Gastrocnemius medialis (tissue), 4 donors: Measurements from ENCODE around the gene GPC6. TPM values are rescaled to one million over a fixed set of nuclear protein-coding genes. Genes with fewer than 3 reads are reported as not detected.
A peak's percentile ranks its signal among the peaks of the same experiment; 100 is the strongest.

ENCODE experiments used
- ATAC-seq, 2 donors: fragments of 150-250 bp; one replicate each; pipeline ENCODE4 v1.9.1; 2016
- DNase-seq, 2 donors: peaks; one replicate each; pipeline ENCODE4 v3.0.0-alpha.2; 2019
- H3K27ac ChIP-seq, 4 donors: fragments of 200-600 bp; sonication (generic); 1 replicate in 1 of 4; 2 replicates in 3 of 4; pipeline ENCODE4 v1.5.1; 2016 to 2018; ENCODE audit warnings: mild to moderate bottlenecking in 2 of 4, moderate library complexity in 1 of 4
- H3K27me3 ChIP-seq, 3 donors: fragments of 200-600 bp; sonication (generic) in 2 of 3; 1 replicate in 1 of 3; 2 replicates in 2 of 3; pipeline versions ENCODE4 v1.5.1 to v1.6.0; 2016 to 2019; ENCODE audit warnings: mild to moderate bottlenecking in 1 of 3, moderate library complexity in 1 of 3
- H3K36me3 ChIP-seq, 2 donors: fragments of 200-600 bp; sonication (generic) in 1 of 2; one replicate each; pipeline ENCODE4 v1.5.1; 2017 to 2018
- H3K4me1 ChIP-seq, 2 donors: fragments of 200-600 bp; sonication (generic) in 1 of 2; one replicate each; pipeline ENCODE4 v1.5.1; 2016 to 2017; ENCODE audit warnings: mild to moderate bottlenecking in 2 of 2
- H3K4me3 ChIP-seq, 4 donors: fragments of 200-600 bp; sonication (generic) in 3 of 4; 1 replicate in 1 of 4; 2 replicates in 3 of 4; pipeline ENCODE4 v1.5.1; 2016 to 2019; ENCODE audit warnings: mild to moderate bottlenecking in 2 of 4
- H3K9me3 ChIP-seq, 3 donors: fragments of 200-600 bp; sonication (generic) in 2 of 3; 1 replicate in 1 of 3; 2 replicates in 2 of 3; pipeline ENCODE4 v1.5.1; 2016 to 2019
- CTCF ChIP-seq, 5 experiments: fragments of 450-650 bp in 3 of 5; fragments of 200-600 bp in 2 of 5; sonication (generic) in 2 of 5; IDR thresholded peaks in 4 of 5; conservative IDR thresholded peaks in 1 of 5; 1 replicate in 4 of 5; 2 replicates in 1 of 5; pipeline ENCODE4 v1.5.1; 2016 to 2019; ENCODE audit warnings: antibody characterized with exemption in 5 of 5, mild to moderate bottlenecking in 3 of 5, moderate library complexity in 3 of 5
- POLR2A ChIP-seq, 2 donors: fragments of 450-650 bp; IDR thresholded peaks; one replicate each; pipeline ENCODE4 v1.6.1; 2017; ENCODE audit warnings: antibody characterized with exemption in 2 of 2, mild to moderate bottlenecking in 2 of 2, moderate library complexity in 2 of 2
- in situ Hi-C, 4 donors: fragments of 200-750 bp; cut with MboI; loops; one replicate each; pipeline versions ENCODE4 v1.15.0 to v1.8.0; 2017; ENCODE audit warnings: low sequenced_read_pairs in 4 of 4
- intact Hi-C: fragments of 100-400 bp; cut with DNase I; formaldehyde crosslinking; loops from one replicate; pipeline ENCODE4 v1.15.1; 2023; ENCODE audit warnings: low total_unique reads
- total RNA-seq, 4 donors: library from RNA; depleted of rRNA; stranded (reverse); fragments of >200 nt; gene quantifications; one replicate each; pipeline versions ENCODE4 v1.1.0 to v1.2.3, GENCODE V29; 2016

Gene GPC6
- total RNA-seq, 4 donors from 2014 or later: 0.47 to 0.88 (median 0.59) TPM

GRCh38 chr13:93238711-93239110 is 12.1 kb downstream of the GPC6 start:
- in situ Hi-C loops: loop anchor here in 1 of 4 donors (25.0 kb wide), 1 partner anchor 1124 kb away; no protein-coding TSS in a partner anchor

GRCh38 chr13:93243375-93244063 is 16.9 kb downstream of the GPC6 start:
- in situ Hi-C loops (loop anchor here in 1 of 4 donors (25.0 kb wide), 1 partner anchor 1119 kb away; no protein-coding TSS in a partner anchor), intact Hi-C loops (no loop called here)
- Histone ChIP-seq H3K27ac (no peak overlapping the region), H3K4me3 (peak overlapping the region in 1 of 4 donors; percentile 27), H3K4me1 (no peaks in the 10 kb centered on the region), H3K9me3 (no peaks in the 10 kb centered on the region), H3K36me3 (no peaks in the 10 kb centered on the region), H3K27me3 (no peaks in the 10 kb centered on the region)
- no peak for ATAC-seq
- no peak for DNase-seq
- TF ChIP-seq POLR2A (IDR thresholded peaks at IDR 0.05) (no peak), CTCF (IDR thresholded peaks at IDR 0.05 in 4 of 5, conservative IDR thresholded peaks at IDR 0.05 in 1 of 5) (no peak)

More at GRCh38 chr13:93238711-93239110, 12.1 kb downstream of the GPC6 start:
- Histone ChIP-seq H3K9me3 (no peaks in the 10 kb centered on the region), H3K4me1 (no peaks in the 10 kb centered on the region), H3K4me3 (no peak overlapping the region), H3K27ac (no peak overlapping the region), H3K36me3 (no peaks in the 10 kb centered on the region), H3K27me3 (no peaks in the 10 kb centered on the region)
- no peak for TF ChIP-seq CTCF (IDR thresholded peaks at IDR 0.05 in 4 of 5, conservative IDR thresholded peaks at IDR 0.05 in 1 of 5)
- intact Hi-C loops: no loop called here
- ATAC-seq (no peak), DNase-seq (no peak)

- H3K4me3 ChIP-seq: peak overlapping the region in 3 of 4 donors; percentile 18 to 27 (median 24)
- TF ChIP-seq CTCF (IDR thresholded peaks at IDR 0.05 in 4 of 5, conservative IDR thresholded peaks at IDR 0.05 in 1 of 5) (no peak), POLR2A (IDR thresholded peaks at IDR 0.05) (no peak)
- in situ Hi-C loops (loop anchor here in 1 of 4 donors (25.0 kb wide), 1 partner anchor 1118 kb away; no protein-coding TSS in a partner anchor), intact Hi-C loops (no loop called here)
- ATAC-seq (peak in 1 of 2 donors; percentile 50), DNase-seq (no peak)
- H3K27ac ChIP-seq: peak overlapping the region; percentile 14 to 43 (median 34)
- no peaks in the 10 kb centered on the region for H3K27me3 ChIP-seq
- no peaks in the 10 kb centered on the region for H3K36me3 ChIP-seq
- no peaks in the 10 kb centered on the region for H3K9me3 ChIP-seq
- H3K4me1 ChIP-seq: no peaks in the 10 kb centered on the region
Observed at GRCh38 chr13:93244141-93244917, 17.7 kb downstream of the GPC6 start.

GRCh38 chr13:93244918-93245280 is 18.3 kb downstream of the GPC6 start:
- intact Hi-C loops: no loop called here

More at GRCh38 chr13:93244918-93245280, 18.3 kb downstream of the GPC6 start:
- TF ChIP-seq POLR2A (IDR thresholded peaks at IDR 0.05) (no peak), CTCF (IDR thresholded peaks at IDR 0.05 in 4 of 5, conservative IDR thresholded peaks at IDR 0.05 in 1 of 5) (no peak)
- DNase-seq (no peak), ATAC-seq (peak; percentile 49 to 65)
- Histone ChIP-seq H3K4me3 (peak overlapping the region in 1 of 4 donors; percentile 18), H3K27me3 (no peaks in the 10 kb centered on the region), H3K27ac (peak overlapping the region; percentile 14 to 43 (median 34)), H3K4me1 (no peaks in the 10 kb centered on the region), H3K36me3 (no peaks in the 10 kb centered on the region), H3K9me3 (no peaks in the 10 kb centered on the region)
- in situ Hi-C loops: loop anchor here in 1 of 4 donors (25.0 kb wide), 1 partner anchor 1117 kb away; no protein-coding TSS in a partner anchor
